HG02763 (cell line): ENCODE results near the gene PPP1R9B.

Source experiments
- ATAC-seq: cut with Tn5 transposase; IDR thresholded peaks from one replicate; pipeline ENCODE4 v1.9.1; 2021; ENCODE audit warnings: mild to moderate bottlenecking, moderate library complexity; ENCODE audit not compliant: unreplicated experiment

PPP1R9B gene

DNA sequence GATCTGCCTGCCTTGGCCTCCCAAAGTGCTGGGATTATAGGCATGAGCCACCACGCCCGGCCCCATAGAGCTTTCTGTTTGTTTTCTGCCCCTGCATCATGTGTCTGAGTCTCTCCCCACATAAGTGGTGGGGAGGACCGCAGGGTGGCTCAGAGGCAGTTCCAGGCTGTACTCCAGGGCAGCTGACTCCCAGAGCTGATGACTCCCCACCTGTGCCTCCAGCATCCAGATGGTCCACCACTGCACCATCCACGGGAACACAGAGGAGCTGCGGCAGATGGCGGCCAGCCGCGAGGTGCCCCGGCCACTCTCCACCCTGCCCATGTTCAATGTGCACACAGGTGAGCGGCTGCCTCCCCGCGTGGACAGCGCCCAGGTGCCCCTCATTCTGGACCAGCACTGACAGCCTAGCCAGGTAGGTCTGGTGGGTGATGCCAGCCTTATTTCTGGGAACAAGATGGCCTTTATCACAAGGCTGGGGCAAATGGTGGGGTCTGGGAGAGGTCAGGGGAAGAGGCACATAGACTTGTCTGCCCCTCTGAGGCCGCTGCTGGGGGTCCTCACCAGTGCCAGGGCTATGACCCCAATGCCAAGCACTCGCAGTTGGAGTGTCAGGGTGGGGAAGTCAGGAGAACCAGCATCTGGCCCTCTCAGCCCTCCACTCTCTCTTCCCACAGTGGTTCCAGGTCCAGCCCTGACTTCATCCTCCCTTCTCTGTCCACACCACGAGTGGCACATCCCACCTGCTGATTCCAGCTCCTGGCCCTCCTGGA, 24.7 kb upstream of the PPP1R9B start:
- ATAC-seq = no peak

DNA sequence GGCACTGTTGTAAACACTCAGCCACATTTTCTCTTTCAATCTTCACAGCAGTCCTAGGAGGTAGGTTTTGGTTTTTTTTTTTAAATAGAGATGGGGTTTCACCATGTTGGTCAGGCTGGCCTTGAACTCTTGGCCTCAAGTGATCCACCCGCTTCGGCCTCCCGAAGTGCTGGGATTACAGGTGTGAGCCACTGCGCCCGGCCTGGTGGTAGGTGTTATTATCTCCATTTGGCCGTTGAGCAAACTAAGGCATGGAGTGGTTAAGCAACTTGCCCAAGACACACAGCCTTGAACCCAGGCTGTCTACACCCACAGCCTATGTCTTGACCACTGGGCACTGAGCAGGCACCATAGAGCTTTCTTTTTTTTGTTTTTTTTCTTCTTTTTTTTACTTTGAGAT, 24.0 kb upstream of the PPP1R9B start:
- no peak for ATAC-seq

DNA sequence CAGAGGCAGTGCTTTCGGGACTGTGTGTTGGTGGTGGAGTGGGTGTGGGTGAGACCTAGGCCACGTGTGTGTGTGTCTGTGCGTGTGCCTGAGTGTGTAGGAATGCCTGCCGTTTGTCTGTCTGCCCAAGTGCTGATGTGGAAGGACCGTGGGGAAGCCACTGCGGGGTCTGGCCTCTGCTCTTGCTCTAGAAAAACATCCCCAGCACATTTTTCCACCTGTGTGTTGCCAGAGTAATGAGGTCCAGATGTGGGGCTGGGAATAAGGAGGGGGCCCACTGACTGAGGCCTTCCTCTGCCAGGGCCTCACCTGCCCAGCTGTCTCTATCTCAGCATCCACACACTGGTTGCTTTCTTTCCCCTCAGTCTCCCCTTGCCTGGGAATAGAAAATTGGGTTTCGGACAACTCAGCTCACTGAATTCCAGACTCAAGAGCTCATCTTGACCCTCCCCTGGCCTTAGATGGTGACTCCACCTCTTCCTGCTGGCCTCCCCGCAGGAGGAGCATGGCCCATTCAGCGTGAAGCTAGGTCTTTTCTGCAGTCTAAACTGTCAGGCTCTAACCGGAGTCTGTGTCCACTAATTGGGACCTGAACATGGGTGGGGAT, 23.0 kb upstream of the PPP1R9B start:
- no peak for ATAC-seq

DNA sequence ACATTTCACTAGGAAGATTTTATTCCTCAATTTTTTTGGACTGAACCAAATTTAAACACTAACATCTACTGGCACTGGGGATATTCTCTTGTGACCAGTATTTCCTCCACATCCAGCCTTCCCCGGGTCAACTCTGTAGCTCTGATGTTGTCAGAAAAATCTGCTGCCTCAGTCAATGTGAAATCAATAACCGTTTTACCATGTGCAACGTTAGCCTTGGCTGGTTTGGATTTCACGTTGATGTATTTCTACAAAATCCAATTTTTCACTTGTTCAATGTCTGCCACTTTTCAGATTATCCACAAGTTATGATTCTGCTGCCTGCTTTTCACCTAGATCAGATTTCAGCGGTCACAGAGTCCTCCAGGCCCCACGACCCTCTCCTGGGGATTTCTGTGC, 22.5 kb upstream of the PPP1R9B start:
- no peak for ATAC-seq

DNA sequence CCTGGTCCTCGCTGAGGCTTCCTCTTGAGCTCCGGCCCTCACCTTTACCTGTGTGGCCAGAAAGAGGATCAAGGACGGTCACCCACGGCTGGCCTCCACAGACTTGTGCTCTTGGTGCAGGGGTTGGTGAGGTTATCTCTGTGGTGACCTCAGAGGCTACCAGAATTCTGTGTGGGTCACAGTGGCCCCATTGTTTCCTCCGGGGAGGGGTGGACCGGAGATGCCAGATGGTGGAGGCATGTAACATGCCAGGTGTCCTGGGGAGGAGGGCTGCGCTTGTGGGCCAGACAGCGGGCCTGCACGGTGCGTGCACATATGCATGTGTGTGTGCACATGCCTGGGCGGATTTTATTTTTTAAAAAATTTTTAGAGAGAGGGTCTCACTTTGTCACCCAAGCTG, 21.7 kb upstream of the PPP1R9B start:
- ATAC-seq = no peak

DNA sequence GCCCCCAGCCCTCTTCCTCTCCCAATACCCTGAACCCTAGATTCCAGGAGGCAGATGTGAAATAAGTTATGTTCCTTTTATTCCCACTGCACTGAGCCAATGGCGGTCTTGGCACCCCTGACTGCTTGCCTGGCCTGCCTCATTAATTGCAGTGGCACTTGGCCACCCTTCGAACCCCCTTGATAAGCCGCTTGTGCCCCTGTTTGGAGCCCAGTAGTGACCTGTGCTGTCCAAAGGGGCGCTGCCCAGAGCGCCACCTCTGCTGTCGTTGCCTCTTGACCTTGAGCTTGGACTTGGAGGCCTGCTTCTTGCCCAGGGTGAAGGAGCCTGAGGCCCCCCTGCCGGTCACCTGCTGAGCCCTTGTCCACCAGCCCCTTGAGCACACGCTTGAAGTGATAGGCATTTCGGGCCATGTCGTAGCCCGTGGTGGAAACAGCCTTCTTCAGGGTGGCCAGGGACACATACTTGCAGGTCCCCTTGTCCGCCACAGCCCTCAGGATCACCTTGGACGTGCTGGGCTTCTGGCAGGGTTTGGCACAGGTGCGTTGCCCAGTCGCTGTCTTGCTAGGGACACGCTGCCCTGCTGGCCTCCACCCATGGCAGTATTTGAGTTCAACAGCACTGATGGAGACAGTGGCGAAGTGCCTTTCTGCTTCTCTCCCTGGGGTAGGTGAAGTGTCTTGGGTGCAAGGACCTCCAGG, 21.0 kb upstream of the PPP1R9B start:
- no peak for ATAC-seq

DNA sequence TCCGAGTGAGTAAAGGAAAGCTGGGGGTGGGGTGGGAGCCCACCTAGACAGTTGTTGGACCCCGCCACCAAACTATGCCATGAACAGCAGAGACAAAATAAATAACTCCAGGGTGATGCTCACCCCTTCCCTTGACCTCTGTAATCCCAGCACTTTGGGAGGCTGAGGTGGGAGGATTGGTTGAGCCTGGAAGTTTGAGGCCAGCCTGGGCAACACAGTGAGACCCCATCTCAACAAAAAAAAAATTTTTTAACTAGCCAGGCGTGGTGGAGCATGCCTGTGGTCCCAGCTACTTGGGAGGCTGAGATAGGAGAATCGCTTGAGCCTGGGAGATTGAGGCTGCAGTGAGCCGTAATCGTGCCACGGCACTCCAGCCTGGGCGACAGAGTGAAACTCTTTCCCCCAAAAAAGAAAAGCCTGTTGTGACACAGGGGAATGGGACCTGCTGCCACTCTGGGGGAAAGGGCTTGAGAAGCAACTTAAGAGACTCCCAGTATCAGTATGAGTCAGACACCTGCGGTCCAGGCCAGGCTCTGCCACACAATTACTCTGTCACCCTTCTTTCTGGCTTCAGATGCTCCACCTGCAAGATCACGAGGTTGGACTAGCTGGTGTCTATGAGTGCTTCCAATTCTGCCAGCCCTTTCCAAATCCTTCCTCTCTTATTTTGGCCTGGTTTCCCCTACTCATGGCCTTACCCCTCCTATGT, 20.3 kb upstream of the PPP1R9B start:
- ATAC-seq = no peak

DNA sequence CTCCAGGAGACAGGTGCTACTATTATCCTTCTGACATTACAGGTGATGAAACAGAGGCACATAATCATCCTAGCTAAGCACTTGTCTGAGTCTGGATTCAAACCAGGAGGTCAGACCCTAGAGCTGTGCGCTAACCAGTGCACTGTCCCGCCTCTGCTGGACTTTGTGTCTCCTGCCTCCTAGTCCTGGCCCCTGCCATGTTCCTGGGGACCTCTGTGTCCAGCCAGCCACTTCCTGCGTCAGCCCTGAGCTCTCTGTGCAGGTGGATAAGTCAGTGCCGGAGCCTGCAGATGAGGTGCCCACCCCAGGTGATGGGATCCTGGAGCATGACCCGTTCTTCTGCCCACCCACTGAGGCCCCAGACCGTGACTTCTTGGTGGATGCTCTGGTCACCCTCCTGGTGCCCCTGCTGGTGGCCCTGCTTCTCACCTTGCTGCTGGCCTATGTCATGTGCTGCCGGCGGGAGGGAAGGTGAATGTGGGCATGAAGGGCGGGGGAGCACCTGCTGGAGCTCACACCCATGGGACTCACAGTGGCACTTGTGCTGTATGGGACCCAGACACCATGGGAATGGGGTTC, 19.5 kb upstream of the PPP1R9B start:
- ATAC-seq = no peak

DNA sequence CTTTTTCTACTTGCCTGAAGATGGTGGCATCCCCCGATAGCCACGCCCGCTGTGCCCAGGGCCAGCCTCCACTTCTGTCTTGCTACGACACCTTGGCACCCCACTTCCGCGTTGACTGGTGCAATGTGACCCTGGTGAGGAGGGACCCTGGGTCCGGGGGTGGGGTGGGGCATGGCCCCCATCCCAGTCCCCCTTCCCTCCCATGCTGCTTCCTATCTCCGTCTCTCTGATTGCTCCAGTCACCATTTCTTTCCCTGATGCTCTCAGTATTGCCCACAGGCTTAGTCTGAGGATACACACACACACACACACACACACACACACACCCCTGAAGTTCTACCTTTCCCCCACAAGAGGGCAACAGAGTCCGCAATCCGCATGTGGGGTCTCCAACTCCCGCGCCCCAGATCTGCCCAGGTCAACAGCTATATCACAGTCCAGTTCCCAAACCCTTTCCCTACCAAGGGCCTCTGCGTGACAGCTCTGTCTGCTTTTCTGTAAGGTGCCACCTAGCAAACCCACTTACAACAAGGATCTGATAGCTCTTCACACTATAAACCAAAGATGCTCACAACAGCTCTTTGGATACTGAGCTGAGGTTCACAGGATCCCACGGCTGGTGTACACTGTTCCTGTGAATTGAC, 18.8 kb upstream of the PPP1R9B start:
- no peak for ATAC-seq

DNA sequence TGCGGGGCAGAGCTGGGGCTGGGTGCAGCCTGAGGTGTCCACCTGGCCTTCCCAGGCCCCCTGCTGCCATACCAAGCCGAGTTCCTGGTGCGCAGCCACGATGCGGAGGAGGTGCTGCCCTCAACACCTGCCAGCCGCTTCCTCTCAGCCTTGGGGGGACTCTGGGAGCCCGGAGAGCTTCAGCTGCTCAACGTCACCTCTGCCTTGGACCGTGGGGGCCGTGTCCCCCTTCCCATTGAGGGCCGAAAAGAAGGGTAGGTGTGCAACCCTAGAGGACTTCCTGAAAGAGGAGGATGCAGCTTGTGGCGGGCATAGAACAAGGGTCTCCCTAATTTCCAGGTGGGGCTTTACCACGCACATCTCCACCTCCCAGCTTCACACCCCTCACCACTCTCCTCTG, 17.8 kb upstream of the PPP1R9B start:
- ATAC-seq = no peak

DNA sequence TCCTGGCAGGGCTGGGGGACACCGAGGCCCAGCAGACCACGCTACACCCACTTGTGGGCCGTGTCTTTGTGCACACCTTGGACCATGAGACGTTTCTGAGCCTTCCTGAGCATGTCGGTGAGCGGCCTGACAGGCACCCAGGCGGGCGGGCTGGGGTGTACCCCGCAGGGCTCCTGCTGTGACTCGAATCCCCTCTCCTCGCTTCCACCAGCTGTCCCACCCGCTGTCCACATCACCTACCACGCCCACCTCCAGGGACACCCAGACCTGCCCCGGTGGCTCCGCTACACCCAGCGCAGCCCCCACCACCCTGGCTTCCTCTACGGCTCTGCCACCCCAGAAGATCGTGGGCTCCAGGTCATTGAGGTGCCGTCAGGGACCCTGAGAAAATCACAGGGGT, 16.9 kb upstream of the PPP1R9B start:
- ATAC-seq = no peak

DNA sequence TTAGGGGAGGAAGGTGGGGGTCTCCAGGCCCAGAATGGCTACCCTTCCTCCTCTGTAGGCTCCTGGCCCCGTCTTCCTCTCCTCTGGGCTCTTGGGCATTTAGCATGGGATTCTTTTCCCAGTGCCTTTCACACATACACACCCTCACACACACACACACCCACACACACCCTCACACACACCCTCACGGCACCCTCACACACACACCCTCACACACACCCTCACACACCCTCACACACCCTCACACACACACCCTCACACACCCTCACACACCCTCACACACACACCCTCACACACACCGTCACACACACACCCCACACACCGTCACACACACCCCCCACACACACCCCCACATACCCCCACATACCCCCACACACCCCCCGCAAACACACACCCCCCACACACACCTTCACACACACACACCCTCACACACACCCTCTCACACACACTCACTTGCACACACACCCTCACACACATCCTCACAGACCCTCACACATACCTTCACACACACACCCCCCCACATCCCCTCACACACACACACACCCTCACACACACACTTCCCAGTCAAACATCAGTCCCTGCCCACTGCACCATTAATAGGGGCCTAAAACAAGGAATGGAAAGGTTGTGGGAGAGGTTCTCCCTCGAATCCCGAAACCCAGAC, 16.2 kb upstream of the PPP1R9B start:
- no peak for ATAC-seq

DNA sequence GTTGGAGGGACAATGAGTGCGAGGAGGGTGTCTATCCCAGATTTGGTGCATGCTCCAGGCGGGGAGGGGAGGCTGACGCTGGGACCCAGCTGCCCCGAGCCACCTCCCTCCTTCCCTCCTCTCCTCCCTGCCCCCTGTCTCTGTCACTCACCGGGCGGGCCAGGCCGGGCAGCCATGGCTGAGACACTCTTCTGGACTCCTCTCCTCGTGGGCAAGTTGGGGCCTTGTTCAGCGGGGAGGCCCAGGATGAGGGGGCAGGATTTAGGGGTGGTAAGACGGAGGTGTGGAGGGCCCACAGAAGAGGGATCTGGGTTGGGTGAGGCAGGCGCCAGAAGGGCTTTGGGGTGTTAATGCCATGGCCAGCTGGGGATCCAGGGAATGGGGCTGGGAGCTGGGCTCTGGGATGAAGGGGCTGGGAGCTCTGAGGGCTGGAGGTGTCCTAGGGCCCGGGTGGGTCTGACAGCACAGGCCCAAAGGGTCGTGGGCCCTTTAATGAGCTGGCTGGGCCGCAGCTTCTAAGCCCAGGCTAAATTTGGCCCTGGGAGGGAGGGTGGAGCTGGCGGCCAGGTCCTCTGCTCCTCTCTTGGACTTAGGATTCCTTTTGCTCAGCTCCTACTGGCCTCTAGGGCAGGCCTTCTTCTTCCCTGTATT, 15.5 kb upstream of the PPP1R9B start, which contains the start of gene SGCA:
SGCA (plus strand) TSS at position 139 of the 651 bp plus-strand sequence; CDS start at position 175, 36 bp downstream.
- no peak for ATAC-seq

DNA sequence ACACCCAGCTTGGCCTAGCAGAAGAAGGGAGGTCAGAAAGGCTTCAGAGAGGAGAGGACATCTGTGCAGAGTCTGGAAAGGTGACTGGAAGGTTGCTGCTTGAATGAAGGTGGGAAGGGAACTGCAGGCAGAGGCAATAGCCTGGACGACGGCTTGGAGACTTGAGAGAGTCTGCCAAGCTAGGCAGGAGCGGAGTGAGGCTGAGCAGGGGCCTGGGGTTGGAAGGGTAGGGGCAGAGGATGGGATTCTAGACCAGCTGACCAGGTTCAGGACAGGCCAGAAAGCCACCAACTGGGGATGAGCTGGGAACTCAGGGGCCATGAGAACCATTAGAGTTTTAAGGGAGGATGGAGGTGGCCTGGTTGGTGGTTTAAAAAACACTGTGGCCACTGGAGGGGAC, 15.0 kb upstream of the PPP1R9B start:
- ATAC-seq = no peak

DNA sequence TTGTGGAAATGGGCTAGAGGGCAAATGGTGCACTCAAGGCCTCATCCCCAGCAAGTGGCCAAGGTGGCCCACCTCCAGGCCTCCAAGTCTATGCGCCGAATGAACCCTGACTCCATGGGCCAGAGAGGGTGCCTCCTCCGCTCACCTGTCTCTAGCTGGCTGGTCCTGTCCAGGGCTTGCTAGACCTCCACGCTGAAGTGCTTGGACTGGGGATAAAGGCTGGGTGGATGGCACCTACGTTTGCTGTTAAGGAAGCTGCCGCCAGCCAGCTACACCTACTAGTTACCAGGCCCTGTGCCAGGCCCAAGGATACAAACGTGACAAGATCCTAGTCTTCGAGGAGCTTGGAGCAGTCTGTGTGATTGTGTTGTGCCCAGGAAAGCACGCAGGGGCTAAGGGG, 14.6 kb upstream of the PPP1R9B start:
- no peak for ATAC-seq

DNA sequence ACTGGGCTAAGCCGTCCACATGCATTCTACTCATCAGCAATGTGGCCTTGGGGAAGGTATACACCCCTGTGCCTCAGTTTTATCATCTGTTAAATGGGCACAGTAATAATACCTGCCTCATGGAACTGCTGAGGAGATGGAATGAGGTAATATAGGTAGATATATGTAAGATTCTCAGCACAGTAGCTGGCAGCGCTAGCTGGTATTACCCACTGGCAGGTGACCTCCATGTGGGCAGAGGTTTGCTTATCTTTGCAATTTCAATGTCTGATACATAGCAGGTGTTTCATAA, 14.2 kb upstream of the PPP1R9B start:
- ATAC-seq = no peak

DNA sequence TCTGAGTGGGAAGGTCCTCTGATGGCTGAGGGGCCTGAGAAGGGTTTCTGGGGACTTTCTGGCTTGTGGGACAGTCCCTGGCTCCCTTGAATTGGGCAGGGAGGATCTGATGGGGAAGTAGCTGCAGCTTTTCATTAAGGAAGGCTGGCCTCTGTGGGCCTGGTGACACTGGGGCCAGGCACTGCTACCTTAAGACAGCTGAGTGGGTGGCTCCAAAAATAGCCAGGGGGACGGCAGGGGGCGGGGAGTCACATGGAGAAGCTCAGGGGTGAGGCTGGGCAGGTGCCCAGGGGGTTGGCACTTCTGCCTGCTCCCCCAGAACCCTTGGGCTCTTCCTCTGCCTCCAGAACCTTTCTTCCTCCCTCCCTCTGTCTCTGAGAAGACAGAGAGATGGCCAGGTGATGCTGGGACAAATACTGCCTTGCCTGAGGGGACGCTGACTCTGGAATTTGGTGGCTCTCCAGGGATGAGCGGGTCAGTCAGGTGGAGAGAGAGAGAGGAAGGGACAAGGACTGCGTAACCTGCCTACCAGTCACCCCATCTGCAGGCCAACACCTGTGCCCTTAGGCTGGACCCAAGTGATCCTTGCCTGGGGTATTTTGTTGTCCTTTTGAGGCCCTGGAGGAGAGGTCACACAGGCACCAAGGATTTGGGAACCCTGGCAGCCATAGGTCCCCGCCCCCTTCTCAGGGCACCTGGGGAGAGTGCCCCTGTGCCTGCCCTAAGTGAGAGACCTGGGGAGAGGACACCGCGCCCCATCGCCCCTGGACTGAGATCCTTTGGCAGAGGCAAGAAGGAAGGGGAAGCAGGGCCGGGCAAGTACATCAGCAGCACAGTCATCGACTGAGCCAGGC, 13.6 kb upstream of the PPP1R9B start:
- no peak for ATAC-seq

DNA sequence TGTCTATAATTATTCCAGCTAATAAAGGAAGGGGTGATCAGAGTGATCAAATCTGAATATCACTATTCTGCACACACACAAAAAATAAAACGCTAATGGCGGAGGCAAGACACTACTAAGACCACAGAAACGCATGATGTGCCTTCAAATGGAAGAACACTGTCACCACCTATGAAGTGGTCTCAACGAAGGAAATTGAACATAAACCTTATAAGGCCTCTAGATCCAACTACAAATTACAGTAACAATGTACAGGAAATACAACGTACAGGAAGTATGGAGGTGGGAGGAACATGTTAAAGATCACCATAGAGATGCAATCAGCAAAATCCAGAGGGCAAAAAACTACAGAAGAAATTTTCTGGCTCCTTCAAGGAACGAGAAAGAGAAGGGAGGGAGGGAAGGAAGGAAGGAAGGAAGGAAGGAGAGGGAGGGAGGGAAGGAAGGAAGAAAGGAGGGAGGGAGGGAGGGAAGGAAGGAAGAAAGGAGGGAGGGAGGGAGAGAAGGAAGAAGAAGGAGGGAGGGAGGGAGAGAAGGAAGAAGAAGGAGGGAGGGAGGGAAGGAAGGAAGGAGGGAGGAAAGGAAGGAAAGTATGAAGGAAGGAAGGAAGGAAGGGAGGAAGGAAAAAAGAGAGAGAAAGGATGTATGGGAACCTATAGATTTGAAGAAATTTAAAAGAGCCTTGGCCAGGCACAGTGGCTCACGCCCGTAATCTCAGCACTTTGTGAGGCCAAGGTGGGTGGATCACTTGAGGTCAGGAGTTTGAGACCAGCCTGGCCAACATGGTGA, 12.2 kb upstream of the PPP1R9B start:
- ATAC-seq = no peak
